Liver (tissue), 9 donors: ENCODE data around the gene CLDN24. TPM values are rescaled to one million over a fixed set of nuclear protein-coding genes. Genes with fewer than 3 reads are reported as not detected.

ENCODE experiments used
- DNase-seq: peaks from one replicate; pipeline ENCODE4 v3.0.0-alpha.2; 2017; ENCODE audit warnings: low spot score
- H3K27ac ChIP-seq, 2 donors: one replicate each; pipeline ENCODE4 v1.7.0; 2013; ENCODE audit warnings: inconsistent platforms in 2 of 2, low read length in 2 of 2, control low read depth in 1 of 2, low read depth in 1 of 2, mild to moderate bottlenecking in 1 of 2
- H3K27me3 ChIP-seq, 4 donors: one replicate each; pipeline versions ENCODE4 v1.6.1 to v1.7.0; 2013; ENCODE audit warnings: low read length in 3 of 4, inconsistent platforms in 1 of 4, mild to moderate bottlenecking in 1 of 4, moderate library complexity in 1 of 4; ENCODE audit not compliant: control insufficient read depth in 4 of 4, insufficient read depth in 4 of 4
- H3K36me3 ChIP-seq, 4 donors: one replicate each; pipeline versions ENCODE4 v1.6.1 to v1.7.0; 2013; ENCODE audit warnings: low read length in 3 of 4, mild to moderate bottlenecking in 3 of 4, low read depth in 1 of 4, moderate library complexity in 1 of 4; ENCODE audit not compliant: control insufficient read depth in 4 of 4, insufficient read depth in 3 of 4
- H3K4me1 ChIP-seq, 4 donors: one replicate each; pipeline versions ENCODE4 v1.6.1 to v1.7.0; 2013; ENCODE audit warnings: low read length in 3 of 4, mild to moderate bottlenecking in 3 of 4, moderate library complexity in 1 of 4; ENCODE audit not compliant: control insufficient read depth in 4 of 4, insufficient read depth in 4 of 4
- H3K4me3 ChIP-seq, 3 donors: one replicate each; pipeline versions ENCODE4 v1.6.1 to v1.7.0; 2013; ENCODE audit warnings: low read length in 3 of 3, control low read depth in 1 of 3, low read depth in 1 of 3, mild to moderate bottlenecking in 1 of 3
- H3K9ac ChIP-seq, 2 donors: one replicate each; pipeline ENCODE4 v1.7.0; 2013; ENCODE audit warnings: low read length in 2 of 2, mild to moderate bottlenecking in 2 of 2, moderate library complexity in 2 of 2, control low read depth in 1 of 2, low read depth in 1 of 2
- H3K9me3 ChIP-seq, 4 donors: one replicate each; pipeline versions ENCODE4 v1.6.1 to v1.7.0; 2013; ENCODE audit warnings: low read length in 3 of 4; ENCODE audit not compliant: control insufficient read depth in 4 of 4
- EGR1 ChIP-seq, 2 donors: IDR thresholded peaks; 2 replicates each; pipeline ENCODE4 v1.6.1; 2016 to 2018; ENCODE audit warnings: antibody characterized with exemption in 2 of 2, low read depth in 2 of 2
- FOXA1 ChIP-seq: IDR thresholded peaks from 2 replicates; pipeline ENCODE4 v1.6.1; 2016; ENCODE audit warnings: antibody characterized with exemption
- FOXA2 ChIP-seq: IDR thresholded peaks from 2 replicates; pipeline ENCODE4 v1.6.1; 2016; ENCODE audit warnings: antibody characterized with exemption
- GABPA ChIP-seq, 2 donors: IDR thresholded peaks in 1 of 2; conservative IDR thresholded peaks in 1 of 2; 2 replicates each; pipeline ENCODE4 v1.6.1; 2016; ENCODE audit warnings: antibody characterized with exemption in 2 of 2, mild to moderate bottlenecking in 1 of 2, moderate library complexity in 1 of 2
- HNF4A ChIP-seq, 2 donors: conservative IDR thresholded peaks; 2 replicates each; pipeline ENCODE4 v1.6.1; 2016; ENCODE audit warnings: antibody characterized with exemption in 2 of 2, mild to moderate bottlenecking in 2 of 2
- HNF4G ChIP-seq: IDR thresholded peaks from 2 replicates; pipeline ENCODE4 v1.6.1; 2016; ENCODE audit warnings: antibody characterized with exemption
- JUND ChIP-seq, 2 donors: IDR thresholded peaks; 2 replicates each; pipeline ENCODE4 v1.6.1; 2016; ENCODE audit warnings: antibody characterized with exemption in 2 of 2
- SP1 ChIP-seq: IDR thresholded peaks from 2 replicates; pipeline ENCODE4 v1.6.1; 2018; ENCODE audit warnings: antibody characterized with exemption, mild to moderate bottlenecking
- TAF1 ChIP-seq: conservative IDR thresholded peaks from 2 replicates; pipeline ENCODE4 v1.6.1; 2016; ENCODE audit warnings: antibody characterized with exemption, mild to moderate bottlenecking
- YY1 ChIP-seq: IDR thresholded peaks from 2 replicates; pipeline ENCODE4 v1.6.1; 2016; ENCODE audit warnings: antibody characterized with exemption, mild to moderate bottlenecking
- WGBS: extraction: QIAGEN DNeasy Blood & Tissue Kit; methylation state at CpG from one replicate; pipeline ENCODE4 v1.1.7; 2013; 5-methylcytosine and 5-hydroxymethylcytosine counted together
- polyA plus RNA-seq, 2 donors: library from polyadenylated mRNA; stranded (reverse) in 1 of 2; unstranded in 1 of 2; fragments of 200-250 nt in 1 of 2; fragments of >200 nt in 1 of 2; fragmentation: Nextera tagmentation in 1 of 2; extraction: Ambion mirVana in 1 of 2; gene quantifications; one replicate each; pipeline versions ENCODE4 v1.2.1 to v1.2.3, GENCODE V29; 2013 to 2015
- total RNA-seq, 2 donors: library from RNA; depleted of rRNA; stranded (reverse); fragments of >200 nt; gene quantifications; one replicate each; pipeline ENCODE4 v1.2.3, GENCODE V29; 2014
- TF ChIP-seq, protein P1 (sequence below): IDR thresholded peaks from 2 replicates; pipeline ENCODE4 v1.6.1; 2016; ENCODE audit warnings: antibody characterized with exemption
- TF ChIP-seq, protein P2 (sequence below): IDR thresholded peaks from 2 replicates; pipeline ENCODE4 v1.6.1; 2016; ENCODE audit warnings: antibody characterized with exemption
- TF ChIP-seq, protein P3 (sequence below): IDR thresholded peaks from 2 replicates; pipeline ENCODE4 v1.6.1; 2016; ENCODE audit warnings: antibody characterized with exemption
- donor health status: healthy.
- donor health status: healthy.
- donor health status: healthy.
- donor health status: healthy.
- donor health status: healthy.

Gene CLDN24
- total and polyA plus RNA-seq, 4 donors = not detected

DNA sequence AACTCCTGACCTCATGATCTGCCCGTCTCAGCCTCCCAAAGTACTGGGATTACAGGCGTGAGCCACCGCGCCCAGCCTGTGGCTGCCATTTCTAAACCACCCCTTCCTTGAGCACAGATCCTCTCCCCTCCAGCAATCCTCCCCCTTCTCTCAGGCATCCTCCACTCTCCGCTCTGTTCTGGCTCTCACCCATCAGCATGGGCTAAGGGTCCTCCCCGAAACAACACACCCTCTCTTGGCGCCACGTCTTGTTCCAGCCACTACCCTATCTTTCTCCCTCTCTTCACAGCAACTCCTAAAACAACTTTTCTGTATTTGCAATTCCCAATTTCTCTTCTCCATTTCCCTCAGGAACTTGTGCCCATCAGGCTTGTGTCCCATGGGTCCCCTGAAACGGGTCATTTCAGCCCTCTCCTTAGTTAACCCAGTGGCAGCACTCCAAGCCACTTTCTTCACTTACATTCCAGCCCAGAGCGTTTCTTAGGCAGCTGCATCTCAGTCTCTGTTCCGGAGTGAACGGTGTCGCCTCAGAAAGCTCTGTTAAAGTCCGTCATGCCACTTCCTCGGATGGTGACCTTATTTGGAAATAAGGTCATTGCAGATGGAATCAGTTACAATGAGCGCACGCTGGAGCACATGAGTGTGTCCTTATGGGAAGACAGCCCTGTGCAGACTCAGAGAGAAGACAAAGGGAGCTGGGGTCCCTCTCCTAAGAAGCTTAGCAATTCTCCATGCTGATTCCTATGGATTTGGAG lies 28.3 kb upstream of the CLDN24 start:
- Histone ChIP-seq H3K9ac (no peak overlapping the region), H3K36me3 (no peaks in the 10 kb centered on the region), H3K27ac (no peak overlapping the region), H3K9me3 (no peaks in the 10 kb centered on the region), H3K4me3 (no peak overlapping the region), H3K27me3 (no peaks in the 10 kb centered on the region), H3K4me1 (peaks cover 0 to 4% (median 0%) of the 10 kb centered on the region in 4 donors)
- no peak for TF ChIP-seq TAF1
- no peak for TF ChIP-seq FOXA1
- TF ChIP-seq GABPA (IDR thresholded peaks at IDR 0.05 in 1 of 2, conservative IDR thresholded peaks at IDR 0.05 in 1 of 2) = no peak
- TF ChIP-seq, protein P1, sequence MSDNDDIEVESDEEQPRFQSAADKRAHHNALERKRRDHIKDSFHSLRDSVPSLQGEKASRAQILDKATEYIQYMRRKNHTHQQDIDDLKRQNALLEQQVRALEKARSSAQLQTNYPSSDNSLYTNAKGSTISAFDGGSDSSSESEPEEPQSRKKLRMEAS = no peak
- TF ChIP-seq EGR1 (IDR thresholded peaks at IDR 0.05; ENCODE audit: low read depth in 2 of 2) = no peak
- TF ChIP-seq SP1 = no peak
- no peak for TF ChIP-seq FOXA2
- WGBS = 93% methylated on average over 17 of the region's 17 CpGs
- no peak for DNase-seq

DNA sequence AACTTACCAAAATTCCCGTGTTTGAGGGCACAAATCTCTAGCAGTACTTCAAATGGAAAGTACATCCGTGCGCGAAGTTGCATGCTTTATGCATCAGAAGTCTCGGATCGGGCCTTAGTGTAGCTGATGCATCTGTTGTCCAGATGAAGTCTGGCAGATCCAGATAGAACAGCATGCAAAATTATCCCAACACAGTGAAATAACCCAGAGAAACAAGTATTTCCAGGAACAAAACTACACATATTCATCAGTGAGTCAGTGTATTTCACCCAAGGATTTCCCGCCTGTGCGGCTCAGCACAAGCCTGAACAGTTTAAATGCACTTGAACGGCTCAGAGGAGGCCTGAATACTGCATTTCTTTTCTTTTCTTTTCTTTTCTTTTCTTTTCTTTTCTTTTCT lies 27.4 kb upstream of the CLDN24 start:
- no peak overlapping the region for H3K4me3 ChIP-seq
- DNase-seq = no peak
- H3K9ac ChIP-seq = no peak overlapping the region
- H3K36me3 ChIP-seq = no peaks in the 10 kb centered on the region
- peaks cover 0 to 4% (median 0%) of the 10 kb centered on the region in 4 donors for H3K4me1 ChIP-seq
- H3K27me3 ChIP-seq = no peaks in the 10 kb centered on the region
- TF ChIP-seq, protein P2, sequence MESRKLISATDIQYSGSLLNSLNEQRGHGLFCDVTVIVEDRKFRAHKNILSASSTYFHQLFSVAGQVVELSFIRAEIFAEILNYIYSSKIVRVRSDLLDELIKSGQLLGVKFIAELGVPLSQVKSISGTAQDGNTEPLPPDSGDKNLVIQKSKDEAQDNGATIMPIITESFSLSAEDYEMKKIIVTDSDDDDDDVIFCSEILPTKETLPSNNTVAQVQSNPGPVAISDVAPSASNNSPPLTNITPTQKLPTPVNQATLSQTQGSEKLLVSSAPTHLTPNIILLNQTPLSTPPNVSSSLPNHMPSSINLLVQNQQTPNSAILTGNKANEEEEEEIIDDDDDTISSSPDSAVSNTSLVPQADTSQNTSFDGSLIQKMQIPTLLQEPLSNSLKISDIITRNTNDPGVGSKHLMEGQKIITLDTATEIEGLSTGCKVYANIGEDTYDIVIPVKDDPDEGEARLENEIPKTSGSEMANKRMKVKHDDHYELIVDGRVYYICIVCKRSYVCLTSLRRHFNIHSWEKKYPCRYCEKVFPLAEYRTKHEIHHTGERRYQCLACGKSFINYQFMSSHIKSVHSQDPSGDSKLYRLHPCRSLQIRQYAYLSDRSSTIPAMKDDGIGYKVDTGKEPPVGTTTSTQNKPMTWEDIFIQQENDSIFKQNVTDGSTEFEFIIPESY = no peak
- TF ChIP-seq GABPA (IDR thresholded peaks at IDR 0.05 in 1 of 2, conservative IDR thresholded peaks at IDR 0.05 in 1 of 2) (no peak), HNF4A (conservative IDR thresholded peaks at IDR 0.05) (no peak), JUND (IDR thresholded peaks at IDR 0.05) (no peak), HNF4G (no peak)
- no peak overlapping the region for H3K27ac ChIP-seq
- H3K9me3 ChIP-seq = no peaks in the 10 kb centered on the region
- WGBS = 95% methylated on average over 9 of the region's 9 CpGs

DNA sequence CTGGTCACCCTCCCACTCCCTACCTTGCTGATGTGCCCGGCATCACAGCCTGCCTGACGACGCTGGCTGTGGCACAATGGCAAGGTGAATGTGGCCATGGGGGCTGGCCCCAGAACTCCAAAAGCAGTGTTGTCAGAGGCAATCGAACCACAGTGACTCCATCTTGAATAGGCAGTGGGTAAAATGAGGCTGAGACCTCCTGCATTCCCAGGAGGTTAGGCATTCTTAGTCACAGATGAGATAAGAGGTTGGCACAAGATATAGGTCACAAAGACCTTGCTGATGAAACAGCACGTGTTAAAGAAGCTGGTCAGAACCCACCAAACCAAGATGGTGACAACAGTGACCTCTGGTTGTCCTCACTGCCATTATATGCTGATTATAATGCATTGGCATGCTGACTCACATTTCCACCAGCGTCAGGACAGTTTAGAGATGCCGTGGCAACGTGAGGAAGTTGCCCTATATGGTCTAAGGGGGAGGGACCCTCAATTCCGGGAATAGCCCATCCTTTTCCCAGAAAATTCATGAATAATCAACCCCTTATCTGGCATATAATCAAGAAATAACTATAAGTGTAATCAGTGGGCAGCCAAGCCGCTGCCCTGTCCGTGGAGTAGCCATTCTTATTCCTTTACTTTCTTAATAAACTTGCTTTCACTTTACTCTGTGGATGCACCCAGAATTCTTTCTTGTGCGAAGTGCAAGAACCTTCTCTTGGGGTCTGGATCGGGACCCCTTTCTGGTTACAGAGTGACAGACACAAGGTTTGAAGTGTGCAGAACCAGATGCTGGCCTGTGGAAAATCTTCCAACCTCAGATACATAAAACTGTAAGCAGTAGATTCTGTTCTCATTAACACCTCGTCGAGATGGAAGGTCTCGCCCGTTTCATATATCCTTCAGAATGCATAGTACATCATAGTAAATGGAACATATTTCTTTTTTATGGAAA lies 26.8 kb upstream of the CLDN24 start:
- H3K9me3 ChIP-seq = no peaks in the 10 kb centered on the region
- no peak for DNase-seq
- H3K4me1 ChIP-seq = no peaks in the 10 kb centered on the region
- TF ChIP-seq YY1 (no peak), HNF4A (conservative IDR thresholded peaks at IDR 0.05) (no peak), TAF1 (no peak), HNF4G (no peak)
- TF ChIP-seq, protein P3, sequence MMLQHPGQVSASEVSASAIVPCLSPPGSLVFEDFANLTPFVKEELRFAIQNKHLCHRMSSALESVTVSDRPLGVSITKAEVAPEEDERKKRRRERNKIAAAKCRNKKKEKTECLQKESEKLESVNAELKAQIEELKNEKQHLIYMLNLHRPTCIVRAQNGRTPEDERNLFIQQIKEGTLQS = no peak
- no peak overlapping the region for H3K9ac ChIP-seq
- no peak overlapping the region for H3K4me3 ChIP-seq
- H3K27me3 ChIP-seq = no peaks in the 10 kb centered on the region
- whole genome bisulfite sequencing = 85% methylated on average over 17 of the region's 17 CpGs
- no peak overlapping the region for H3K27ac ChIP-seq
- no peaks in the 10 kb centered on the region for H3K36me3 ChIP-seq
